HepG2 (cell line): ENCODE data around the gene BCAS1. TPM values are rescaled to one million over a fixed set of nuclear protein-coding genes. Genes with fewer than 3 reads are reported as not detected.
A peak's percentile ranks its signal among the peaks of the same experiment; 100 is the strongest.

Experiments
- HIC2 ChIP-seq: sonication (generic); formaldehyde crosslinking; IDR thresholded peaks from 2 replicates; pipeline ENCODE4 v1.9.0; 2022; ENCODE audit warnings: low read depth, missing genetic modification reagents
- HMGXB4 ChIP-seq, 2 experiments: sonication (generic) in 1 of 2; formaldehyde crosslinking in 1 of 2; IDR thresholded peaks; 2 replicates each; pipeline versions ENCODE4 v1.4.0 to v1.6.1; 2018 to 2020; ENCODE audit warnings: missing genetic modification reagents in 2 of 2, borderline replicate concordance in 1 of 2, low read depth in 1 of 2, mild to moderate bottlenecking in 1 of 2, missing biosample characterization in 1 of 2
- IRF9 ChIP-seq: sonication (generic); formaldehyde crosslinking; IDR thresholded peaks from 2 replicates; pipeline ENCODE4 v1.8.0; 2022; ENCODE audit warnings: missing genetic modification reagents, mild to moderate bottlenecking, borderline replicate concordance
- MTA1 ChIP-seq: sonication (generic); formaldehyde crosslinking; IDR thresholded peaks from 2 replicates; pipeline ENCODE4 v1.4.0; 2020; ENCODE audit warnings: missing genetic modification reagents, mild to moderate bottlenecking, borderline replicate concordance
- NFAT5 ChIP-seq: sonication (generic); formaldehyde crosslinking; IDR thresholded peaks from 2 replicates; pipeline ENCODE4 v1.4.0; 2020; ENCODE audit warnings: missing genetic modification reagents
- NR2F1 ChIP-seq, 2 experiments: fragments of 450-650 bp in 1 of 2; formaldehyde crosslinking in 1 of 2; IDR thresholded peaks; 2 replicates each; pipeline versions ENCODE4 v1.5.0 to v1.6.1; 2016 to 2020; ENCODE audit warnings: mild to moderate bottlenecking in 1 of 2, missing compliant biosample characterization in 1 of 2, missing genetic modification reagents in 1 of 2, moderate library complexity in 1 of 2
- PAXIP1 ChIP-seq: sonication (generic); formaldehyde crosslinking; conservative IDR thresholded peaks from 2 replicates; pipeline ENCODE4 v1.4.0; 2020; ENCODE audit warnings: mild to moderate bottlenecking, missing genetic modification reagents, moderate library complexity
- RXRA ChIP-seq: sonication (generic); formaldehyde crosslinking; IDR thresholded peaks from 2 replicates; pipeline ENCODE4 v1.5.1; 2020; ENCODE audit warnings: missing genetic modification reagents
- SAP130 ChIP-seq: IDR thresholded peaks from 2 replicates; pipeline ENCODE4 v1.6.1; 2016; ENCODE audit warnings: low read depth
- SMAD9 ChIP-seq: sonication (generic); formaldehyde crosslinking; IDR thresholded peaks from 2 replicates; pipeline ENCODE4 v1.5.1; 2020; ENCODE audit warnings: mild to moderate bottlenecking, missing genetic modification reagents
- ZNF614 ChIP-seq: IDR thresholded peaks from 2 replicates; pipeline ENCODE4 v1.6.1; 2018; ENCODE audit warnings: missing biosample characterization, missing genetic modification reagents, inconsistent platforms, borderline replicate concordance
- ZSCAN9 ChIP-seq: IDR thresholded peaks from 2 replicates; pipeline ENCODE4 v1.6.1; 2016; ENCODE audit warnings: borderline replicate concordance
- polyA plus RNA-seq, 8 experiments: library from polyadenylated mRNA; depleted of rRNA in 3 of 8; stranded (reverse) in 7 of 8; unstranded in 1 of 8; fragments of >200 nt; fragmentation: Illumina TruSeq in 4 of 8; extraction: Trizol in 4 of 8; gene quantifications; 2 replicates each; pipeline versions ENCODE4 v1.2.1 to v1.2.3, GENCODE V29; 2011 to 2016; ENCODE audit warnings: low read depth in 4 of 8, missing spikeins in 1 of 8, mixed read lengths in 1 of 8; ENCODE audit not compliant: insufficient read depth in 1 of 8
- total RNA-seq, 5 experiments: library from RNA; depleted of rRNA; stranded (reverse); fragments of >200 nt; fragmentation: Illumina TruSeq; extraction: Trizol; gene quantifications; 2 replicates each; pipeline ENCODE4 v1.2.3, GENCODE V29; 2016; ENCODE audit warnings: low read depth in 1 of 5

The BCAS1 gene
- total and polyA plus RNA-seq, 2 of the 13 experiments (the other 11 are each of a cell fraction or from before 2014, with no cell fraction given): 0.55 to 0.91 TPM

GRCh38 chr20:54070187-54070987 is at the start of gene BCAS1 (continued):
- TF ChIP-seq ZNF614 (CRISPR knock-in tag) (peak; percentile 57; the same call in 1 of the 2 replicates), HMGXB4 (CRISPR knock-in tag; IDR thresholded peaks at IDR 0.05; ENCODE audit: borderline replicate concordance in 1 of 2, low read depth in 1 of 2) (peak in 1 of 2 experiments; percentile 12; a peak in 2 of 4 replicates), ZSCAN9 (CRISPR knock-in tag) (0 out of 2 replicates have a peak, but pooled peaks have one; percentile 42), RXRA (CRISPR knock-in tag) (peak; percentile 96), PAXIP1 (CRISPR knock-in tag) (peak; percentile 86), MTA1 (CRISPR knock-in tag) (peak; percentile 97; the same call in 1 of the 2 replicates), HIC2 (CRISPR knock-in tag) (peak; percentile 92), SAP130 (peak; percentile 53; the same call in 1 of the 2 replicates), NR2F1 (CRISPR knock-in tag; IDR thresholded peaks at IDR 0.05) (peak; percentile 14 to 88; a peak in 2 of 4 replicates), IRF9 (CRISPR knock-in tag) (0 out of 2 replicates have a peak, but pooled peaks have one; percentile 74), SMAD9 (CRISPR knock-in tag) (peak; percentile 67; the same call in 1 of the 2 replicates), NFAT5 (CRISPR knock-in tag) (peak; percentile 24; the same call in 1 of the 2 replicates)
